GM12864 (cell line): Measurements from ENCODE around the gene PRDM11.

ENCODE experiments used
- DNase-seq: peaks from one replicate; pipeline ENCODE4 v3.0.0-alpha.2; 2011; ENCODE audit warnings: low read depth
- H3K4me3 ChIP-seq: 2 replicates; pipeline ENCODE4 v1.5.1; 2011; ENCODE audit warnings: mild to moderate bottlenecking, low read depth, low read length, control low read depth
- CTCF ChIP-seq: IDR thresholded peaks from 2 replicates; pipeline ENCODE4 v1.5.1; 2011; ENCODE audit warnings: low read depth, mild to moderate bottlenecking, moderate library complexity, low read length, control low read depth, inconsistent platforms; ENCODE audit errors: missing control alignments

Gene PRDM11

DNA sequence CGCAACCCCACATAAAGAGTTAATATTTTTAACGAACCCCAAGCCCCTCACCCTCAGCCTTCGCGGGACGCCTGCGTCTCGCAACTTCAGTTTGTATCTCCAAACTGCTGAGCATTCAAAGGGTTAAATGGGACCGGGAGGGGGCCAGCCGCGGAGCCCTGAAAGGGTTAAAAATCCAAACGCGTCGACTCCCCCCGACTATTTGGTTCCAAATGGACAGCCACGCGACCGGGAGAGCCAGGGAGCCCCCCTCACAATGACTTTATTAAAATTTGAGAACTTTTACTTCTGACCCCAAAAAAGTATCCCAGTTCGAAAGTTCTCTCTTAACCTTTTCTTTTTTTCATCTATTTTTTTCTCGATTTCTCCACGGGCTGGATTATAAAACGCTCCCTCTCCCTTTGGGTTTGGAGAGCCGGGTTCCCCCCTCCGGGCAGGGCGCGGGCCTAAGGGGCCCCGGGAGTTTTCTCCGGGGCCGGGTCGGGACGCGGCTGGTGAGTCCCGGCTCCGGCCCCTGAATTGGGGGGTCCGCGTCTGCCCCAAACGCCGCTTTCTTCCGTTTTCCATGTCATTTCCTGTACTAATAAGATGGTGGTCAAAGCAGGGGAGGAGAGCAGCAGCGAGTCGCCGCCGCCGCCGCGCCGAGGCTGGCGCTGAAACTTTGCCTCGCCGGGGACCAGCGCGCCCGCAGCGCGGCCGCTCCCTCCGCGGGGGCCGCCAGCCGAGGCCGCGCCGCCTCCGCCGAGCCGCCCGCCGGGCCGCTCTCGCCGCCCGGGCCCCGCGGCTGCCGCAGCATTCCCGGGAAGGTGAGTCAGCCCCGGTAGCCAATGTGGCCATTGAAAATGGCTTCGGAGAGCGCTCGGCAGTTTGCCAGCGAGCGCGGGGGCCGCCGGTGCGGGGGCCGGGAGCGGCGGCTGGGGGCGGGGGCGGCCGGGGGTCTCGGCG, at the start of gene PRDM11:
PRDM11 (plus strand) TSS at position 568 of the 945 bp plus-strand sequence. CDS start 35,128 bp downstream, outside the sequence.
- no peak for TF ChIP-seq CTCF
- H3K4me3 ChIP-seq, result peak within 1 kb of the TSS; percentile 64

DNA sequence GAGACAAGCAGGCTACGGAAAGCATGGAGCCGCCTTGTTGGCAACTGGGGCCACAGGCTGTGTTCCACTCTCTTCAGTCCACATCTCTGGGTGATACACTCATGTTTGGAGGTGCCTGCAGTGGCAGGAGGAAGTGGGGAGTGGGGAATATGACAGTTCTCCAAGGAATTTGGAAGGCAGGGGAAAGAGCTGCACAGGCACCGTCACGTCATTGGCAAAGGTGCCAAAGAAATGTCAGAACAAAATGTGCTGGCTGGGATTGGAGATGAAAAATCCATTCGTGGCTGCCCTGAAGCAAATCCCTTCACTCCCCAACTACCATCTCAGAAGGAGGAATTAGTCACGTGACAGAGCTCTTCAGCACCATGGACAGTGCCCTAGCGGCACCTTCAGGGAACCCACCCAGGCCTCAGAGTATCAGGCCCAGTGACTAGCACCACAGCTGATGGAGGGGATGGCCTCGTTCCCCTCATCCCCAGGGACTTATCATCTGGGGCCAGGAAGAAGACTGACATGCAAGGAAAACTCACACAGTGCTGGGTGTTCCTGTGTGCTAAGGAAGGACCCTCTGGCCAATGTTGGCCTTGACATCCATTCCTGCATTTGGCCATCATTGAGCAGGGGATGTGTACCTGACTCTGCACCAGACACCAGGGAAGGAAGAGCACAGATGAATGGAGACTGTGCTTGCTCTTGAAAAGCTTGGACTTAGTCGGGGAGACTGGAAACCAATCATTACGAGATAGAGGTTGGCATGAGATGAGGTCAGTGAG, 48.5 kb upstream of the PRDM11 start:
- no peak for DNase-seq
- no peak for TF ChIP-seq CTCF
- H3K4me3 ChIP-seq, result no peak overlapping the region

More for the DNA sequence above, at the start of gene PRDM11:
- DNase-seq, result no peak

- no peak for TF ChIP-seq CTCF
- no peak overlapping the region for H3K4me3 ChIP-seq
- no peak for DNase-seq
Observed at GRCh38 chr11:45098929-45099328, 47.5 kb upstream of the PRDM11 start.

DNA sequence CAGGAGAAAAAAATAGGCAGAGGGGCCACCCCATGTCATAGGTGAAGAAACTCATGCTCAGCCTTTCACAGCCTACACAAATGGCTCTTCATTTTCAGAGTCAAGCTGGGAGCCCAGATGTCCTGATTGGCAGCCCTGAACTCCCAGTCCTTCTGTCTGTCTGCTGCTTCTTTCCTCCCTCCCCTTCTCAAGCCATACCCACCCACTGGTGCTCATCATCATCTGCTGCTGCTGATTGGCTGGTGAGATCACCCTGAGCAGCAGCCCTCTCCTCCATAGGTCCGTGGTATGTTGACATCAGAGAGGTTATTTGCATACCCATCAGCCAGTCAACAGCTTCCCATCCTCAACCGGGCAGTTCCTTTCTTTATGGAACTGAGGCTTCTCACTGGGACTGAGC, 46.1 kb upstream of the PRDM11 start:
- no peak overlapping the region for H3K4me3 ChIP-seq
- DNase-seq, result no peak
- no peak for TF ChIP-seq CTCF

DNA sequence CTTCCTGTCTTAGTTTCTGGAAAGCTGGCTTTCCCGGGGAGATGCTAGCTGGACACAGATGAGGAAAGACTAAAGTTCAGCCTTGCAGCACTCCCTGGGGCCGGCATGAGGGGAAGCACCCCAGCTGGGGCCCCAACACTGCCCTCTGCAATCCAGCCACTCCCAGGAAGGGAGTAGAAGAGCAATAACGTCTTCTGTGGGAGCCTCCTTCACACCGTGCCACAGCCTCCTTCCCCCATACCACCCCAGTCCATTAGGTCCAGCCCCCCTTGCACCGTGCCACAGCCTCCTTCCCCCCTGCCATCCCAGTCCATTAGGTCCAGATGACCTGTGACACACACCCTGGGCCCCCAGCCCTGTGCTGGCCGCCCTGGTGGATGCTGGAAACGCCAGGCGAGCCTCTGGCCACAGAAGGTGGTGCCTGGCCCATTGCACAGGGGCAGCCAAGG, 44.1 kb upstream of the PRDM11 start:
- H3K4me3 ChIP-seq, result no peak overlapping the region
- DNase-seq, result no peak

More for the DNA sequence above, 44.1 kb upstream of the PRDM11 start:
- no peak for TF ChIP-seq CTCF
